ENCODE data around the gene ARVCF.

Gene ARVCF

DNA sequence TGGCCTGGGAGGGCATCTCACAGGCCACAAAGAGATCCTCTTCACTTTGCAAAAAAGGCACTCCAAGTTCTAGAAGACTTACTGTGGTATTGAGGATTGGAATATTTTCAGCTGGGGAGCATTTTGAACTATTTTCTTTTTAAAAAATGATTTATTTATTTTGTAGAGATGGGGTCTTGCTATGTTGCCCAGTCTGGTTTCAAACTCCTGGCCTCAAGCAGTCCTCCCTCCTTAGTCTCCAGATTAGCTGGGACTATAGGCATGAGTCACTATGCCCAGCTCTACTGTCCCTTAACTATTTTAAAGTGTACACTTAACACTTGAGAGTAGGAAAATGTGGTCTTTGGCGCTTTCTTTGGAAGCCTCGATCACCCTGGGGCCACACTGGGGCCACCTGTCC is 38.5 kb upstream of the ARVCF start:
- H3K4me3 ChIP-seq (replicated peaks; ENCODE audit: insufficient read depth, low read length), result no peak overlapping the region
- TF ChIP-seq SPI1 (IDR thresholded peaks at IDR 0.05; ENCODE audit: borderline replicate concordance, low read depth) (no peak), GABPA (IDR thresholded peaks at IDR 0.05; ENCODE audit: low read depth) (no peak), POLR2AphosphoS5 (IDR thresholded peaks at IDR 0.05; ENCODE audit: low read depth) (no peak)
- TF ChIP-seq, protein P1, sequence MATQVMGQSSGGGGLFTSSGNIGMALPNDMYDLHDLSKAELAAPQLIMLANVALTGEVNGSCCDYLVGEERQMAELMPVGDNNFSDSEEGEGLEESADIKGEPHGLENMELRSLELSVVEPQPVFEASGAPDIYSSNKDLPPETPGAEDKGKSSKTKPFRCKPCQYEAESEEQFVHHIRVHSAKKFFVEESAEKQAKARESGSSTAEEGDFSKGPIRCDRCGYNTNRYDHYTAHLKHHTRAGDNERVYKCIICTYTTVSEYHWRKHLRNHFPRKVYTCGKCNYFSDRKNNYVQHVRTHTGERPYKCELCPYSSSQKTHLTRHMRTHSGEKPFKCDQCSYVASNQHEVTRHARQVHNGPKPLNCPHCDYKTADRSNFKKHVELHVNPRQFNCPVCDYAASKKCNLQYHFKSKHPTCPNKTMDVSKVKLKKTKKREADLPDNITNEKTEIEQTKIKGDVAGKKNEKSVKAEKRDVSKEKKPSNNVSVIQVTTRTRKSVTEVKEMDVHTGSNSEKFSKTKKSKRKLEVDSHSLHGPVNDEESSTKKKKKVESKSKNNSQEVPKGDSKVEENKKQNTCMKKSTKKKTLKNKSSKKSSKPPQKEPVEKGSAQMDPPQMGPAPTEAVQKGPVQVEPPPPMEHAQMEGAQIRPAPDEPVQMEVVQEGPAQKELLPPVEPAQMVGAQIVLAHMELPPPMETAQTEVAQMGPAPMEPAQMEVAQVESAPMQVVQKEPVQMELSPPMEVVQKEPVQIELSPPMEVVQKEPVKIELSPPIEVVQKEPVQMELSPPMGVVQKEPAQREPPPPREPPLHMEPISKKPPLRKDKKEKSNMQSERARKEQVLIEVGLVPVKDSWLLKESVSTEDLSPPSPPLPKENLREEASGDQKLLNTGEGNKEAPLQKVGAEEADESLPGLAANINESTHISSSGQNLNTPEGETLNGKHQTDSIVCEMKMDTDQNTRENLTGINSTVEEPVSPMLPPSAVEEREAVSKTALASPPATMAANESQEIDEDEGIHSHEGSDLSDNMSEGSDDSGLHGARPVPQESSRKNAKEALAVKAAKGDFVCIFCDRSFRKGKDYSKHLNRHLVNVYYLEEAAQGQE (IDR thresholded peaks at IDR 0.05; ENCODE audit: insufficient replicate concordance, low read depth), result no peak
- TF ChIP-seq, protein P2, sequence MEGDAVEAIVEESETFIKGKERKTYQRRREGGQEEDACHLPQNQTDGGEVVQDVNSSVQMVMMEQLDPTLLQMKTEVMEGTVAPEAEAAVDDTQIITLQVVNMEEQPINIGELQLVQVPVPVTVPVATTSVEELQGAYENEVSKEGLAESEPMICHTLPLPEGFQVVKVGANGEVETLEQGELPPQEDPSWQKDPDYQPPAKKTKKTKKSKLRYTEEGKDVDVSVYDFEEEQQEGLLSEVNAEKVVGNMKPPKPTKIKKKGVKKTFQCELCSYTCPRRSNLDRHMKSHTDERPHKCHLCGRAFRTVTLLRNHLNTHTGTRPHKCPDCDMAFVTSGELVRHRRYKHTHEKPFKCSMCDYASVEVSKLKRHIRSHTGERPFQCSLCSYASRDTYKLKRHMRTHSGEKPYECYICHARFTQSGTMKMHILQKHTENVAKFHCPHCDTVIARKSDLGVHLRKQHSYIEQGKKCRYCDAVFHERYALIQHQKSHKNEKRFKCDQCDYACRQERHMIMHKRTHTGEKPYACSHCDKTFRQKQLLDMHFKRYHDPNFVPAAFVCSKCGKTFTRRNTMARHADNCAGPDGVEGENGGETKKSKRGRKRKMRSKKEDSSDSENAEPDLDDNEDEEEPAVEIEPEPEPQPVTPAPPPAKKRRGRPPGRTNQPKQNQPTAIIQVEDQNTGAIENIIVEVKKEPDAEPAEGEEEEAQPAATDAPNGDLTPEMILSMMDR (IDR thresholded peaks at IDR 0.05; ENCODE audit: insufficient read depth, low read length), result no peak
- H3K27ac ChIP-seq (replicated peaks), result no peak overlapping the region
- no peak for DNase-seq (ENCODE audit: low read depth in 1 of 2, low spot score in 1 of 2)
- H3K27me3 ChIP-seq (ENCODE audit: insufficient read depth, poor library complexity, severe bottlenecking), result no peaks in the 10 kb centered on the region

DNA sequence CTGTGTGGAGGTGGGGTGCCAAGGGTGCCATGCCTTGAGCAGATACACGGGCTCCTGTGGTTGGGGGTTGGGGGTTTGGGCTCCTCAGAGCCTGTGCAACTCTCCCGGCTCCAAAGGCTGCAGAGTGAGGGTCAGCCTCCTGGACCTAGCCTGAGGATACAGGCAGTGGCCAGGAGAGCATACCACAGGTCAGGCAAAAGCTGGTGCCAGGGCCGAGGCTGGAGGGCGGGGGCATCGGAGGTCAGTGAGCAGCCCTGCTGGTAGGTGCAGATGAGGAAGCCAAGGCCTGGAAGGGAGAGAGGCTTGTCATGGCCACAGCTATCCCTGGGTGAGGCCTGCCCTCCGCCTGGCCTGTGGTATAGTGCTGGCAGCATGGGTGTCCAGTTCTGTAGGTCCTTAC is 37.9 kb upstream of the ARVCF start:
- no peak for DNase-seq (ENCODE audit: low read depth in 1 of 2, low spot score in 1 of 2)
- Histone ChIP-seq H3K4me3 (replicated peaks; ENCODE audit: insufficient read depth, low read length) (no peak overlapping the region), H3K27me3 (ENCODE audit: insufficient read depth, poor library complexity, severe bottlenecking) (no peaks in the 10 kb centered on the region), H3K27ac (replicated peaks) (no peak overlapping the region)
- TF ChIP-seq, protein P2 (IDR thresholded peaks at IDR 0.05; ENCODE audit: insufficient read depth, low read length), result no peak
- TF ChIP-seq, protein P1 (IDR thresholded peaks at IDR 0.05; ENCODE audit: insufficient replicate concordance, low read depth), result no peak
- TF ChIP-seq GABPA (IDR thresholded peaks at IDR 0.05; ENCODE audit: low read depth), result no peak

DNA sequence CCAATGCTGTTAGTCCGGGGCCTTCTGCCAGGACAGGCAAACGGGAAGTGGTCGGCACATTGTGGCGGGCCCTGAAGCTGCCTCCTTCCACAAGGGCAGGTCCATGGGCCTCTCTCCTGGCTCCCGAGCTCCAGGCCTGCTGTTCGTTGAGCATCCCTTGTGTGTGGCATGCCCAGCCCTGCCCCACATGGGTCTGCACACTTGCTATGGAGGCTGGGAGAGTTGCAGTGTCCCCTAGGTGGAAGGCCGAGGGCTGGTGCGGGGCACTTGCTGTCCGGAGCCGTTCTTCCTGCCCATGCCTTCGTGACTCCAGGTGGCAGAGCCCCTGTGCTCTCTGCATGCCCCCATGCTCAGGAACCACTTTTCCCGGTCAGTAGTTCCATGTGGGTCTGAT is 37.4 kb upstream of the ARVCF start:
- Histone ChIP-seq H3K27ac (replicated peaks) (no peak overlapping the region), H3K27me3 (ENCODE audit: insufficient read depth, poor library complexity, severe bottlenecking) (no peaks in the 10 kb centered on the region), H3K4me3 (replicated peaks; ENCODE audit: insufficient read depth, low read length) (no peak overlapping the region)
- TF ChIP-seq, protein P1 (IDR thresholded peaks at IDR 0.05; ENCODE audit: insufficient replicate concordance, low read depth), result no peak
- no peak for TF ChIP-seq GABPA (IDR thresholded peaks at IDR 0.05; ENCODE audit: low read depth)
- TF ChIP-seq POLR2AphosphoS5 (IDR thresholded peaks at IDR 0.05; ENCODE audit: low read depth), result no peak
- TF ChIP-seq, protein P2 (IDR thresholded peaks at IDR 0.05; ENCODE audit: insufficient read depth, low read length), result no peak
- no peak for TF ChIP-seq SPI1 (IDR thresholded peaks at IDR 0.05; ENCODE audit: borderline replicate concordance, low read depth)
- DNase-seq (ENCODE audit: low read depth in 1 of 2, low spot score in 1 of 2), result no peak

Data from HL-60 (cell line).